GM23338 (cell line): Measurements from ENCODE around the gene DSG3.

Experiments used
- CREB1 ChIP-seq: fragments of 250-450 bp; sonication (Bioruptor Pico); IDR thresholded peaks from 2 replicates; pipeline ENCODE4 v1.5.0; 2020; ENCODE audit warnings: low read depth, mild to moderate bottlenecking, moderate library complexity
- CTCF ChIP-seq, 2 experiments: fragments of 200-600 bp in 1 of 2; sonication (generic) in 1 of 2; conservative IDR thresholded peaks; 2 replicates each; pipeline versions ENCODE4 v1.5.1 to v1.6.1; 2016 to 2017; ENCODE audit warnings: antibody characterized with exemption in 2 of 2, low read depth in 2 of 2, mild to moderate bottlenecking in 2 of 2, moderate library complexity in 1 of 2
- ETS1 ChIP-seq: IDR thresholded peaks from 2 replicates; pipeline ENCODE4 v1.6.1; 2016; ENCODE audit warnings: antibody characterized with exemption
- EZH2 ChIP-seq: fragments of 200-600 bp; sonication (generic); IDR thresholded peaks from one replicate; pipeline ENCODE4 v1.8.0; 2017; ENCODE audit warnings: antibody characterized with exemption, mild to moderate bottlenecking, low read depth; ENCODE audit not compliant: unreplicated experiment
- EZH2phosphoT487 ChIP-seq: fragments of 200-600 bp; sonication (generic); IDR thresholded peaks from one replicate; pipeline ENCODE4 v1.8.1; 2018; ENCODE audit warnings: antibody characterized with exemption; ENCODE audit not compliant: unreplicated experiment
- JUNB ChIP-seq: IDR thresholded peaks from one replicate; pipeline ENCODE4 v1.6.1; 2016; ENCODE audit warnings: antibody characterized with exemption; ENCODE audit not compliant: unreplicated experiment
- NANOG ChIP-seq: IDR thresholded peaks from 2 replicates; pipeline ENCODE4 v1.6.1; 2016; ENCODE audit warnings: antibody characterized with exemption, borderline replicate concordance
- POLR2AphosphoS5 ChIP-seq: IDR thresholded peaks from 2 replicates; pipeline ENCODE4 v1.6.1; 2016; ENCODE audit warnings: antibody characterized with exemption, low read depth
- REST ChIP-seq: IDR thresholded peaks from one replicate; pipeline ENCODE4 v1.6.1; 2018; ENCODE audit warnings: antibody characterized with exemption; ENCODE audit not compliant: unreplicated experiment
- STAT1 ChIP-seq: IDR thresholded peaks from one replicate; pipeline ENCODE4 v1.6.1; 2016; ENCODE audit warnings: antibody characterized with exemption; ENCODE audit not compliant: unreplicated experiment
- ZNF114 ChIP-seq: fragments of 250-450 bp; sonication (Bioruptor Pico); IDR thresholded peaks from 2 replicates; pipeline ENCODE4 v1.5.0; 2020; ENCODE audit warnings: mild to moderate bottlenecking, moderate library complexity
- ZNF331 ChIP-seq: fragments of 250-450 bp; sonication (Bioruptor Pico); IDR thresholded peaks from 2 replicates; pipeline ENCODE4 v1.5.0; 2020; ENCODE audit warnings: low read depth, mild to moderate bottlenecking, moderate library complexity

GRCh38 chr18:31483396-31483795 is 35.9 kb downstream of the DSG3 start:
- TF ChIP-seq CTCF (conservative IDR thresholded peaks at IDR 0.05; ENCODE audit: low read depth in 2 of 2): no peak
- TF ChIP-seq EZH2phosphoT487: no peak
- TF ChIP-seq POLR2AphosphoS5: no peak
- no peak for TF ChIP-seq REST
- no peak for TF ChIP-seq NANOG
- TF ChIP-seq EZH2: no peak
- TF ChIP-seq ETS1: no peak
- no peak for TF ChIP-seq CREB1
- no peak for TF ChIP-seq ZNF114 (CRISPR knock-in tag)
- no peak for TF ChIP-seq ZNF331 (CRISPR knock-in tag)
- TF ChIP-seq JUNB: no peak
- TF ChIP-seq STAT1: no peak
